Cardiac fibroblast (primary cell): ENCODE data around the gene CNOT4.
"Not testable (repeated sequence)": the region's sequence is repeated elsewhere in the genome, so short reads cannot be mapped to it uniquely, and the experiment has no call there.

Experiments used
- DNase-seq, 2 donors: peaks; one replicate each; pipeline versions ENCODE4 v3.0.0 to v3.0.0-alpha.2; 2010; ENCODE audit warnings: low read depth in 2 of 2
- H3K4me3 ChIP-seq, 2 donors: replicated peaks in 1 of 2; 1 replicate in 1 of 2; 2 replicates in 1 of 2; pipeline ENCODE4 v1.5.1; 2011; ENCODE audit warnings: low read depth in 2 of 2, low read length in 2 of 2, mild to moderate bottlenecking in 2 of 2, moderate library complexity in 1 of 2
- CTCF ChIP-seq: IDR thresholded peaks from one replicate; pipeline ENCODE4 v1.5.1; 2011; ENCODE audit warnings: low read depth, mild to moderate bottlenecking, low read length, inconsistent platforms

Gene CNOT4

GRCh38 chr7:135448753-135449152, 61.1 kb downstream of the CNOT4 start:
- no peak for TF ChIP-seq CTCF

DNA sequence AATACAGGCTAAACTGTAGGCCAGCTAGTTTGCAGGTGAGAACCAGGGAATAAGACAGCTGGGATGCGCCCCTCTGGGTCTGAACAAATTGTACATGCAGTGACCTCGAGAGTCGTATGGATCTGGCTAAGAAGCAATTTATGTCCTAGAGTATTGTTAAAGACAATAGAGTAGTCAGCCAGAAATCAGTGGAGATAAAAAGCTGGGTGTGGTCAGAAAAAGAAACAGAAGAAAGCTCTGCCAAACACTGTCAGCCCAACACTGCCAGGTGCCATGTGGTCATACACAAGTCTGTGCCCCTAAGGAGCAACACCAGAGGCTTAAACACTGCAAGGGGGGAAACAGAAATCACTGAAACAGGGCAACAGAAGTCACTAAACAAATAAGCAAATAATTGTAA, 62.2 kb downstream of the CNOT4 start:
- DNase-seq = peak in 1 of 2 donors; percentile 5
- no peak for TF ChIP-seq CTCF

More at GRCh38 chr7:135448753-135449152, 61.1 kb downstream of the CNOT4 start:
- H3K4me3 ChIP-seq = no peak overlapping the region
- peak in 1 of 2 donors; percentile 14 for DNase-seq

DNA sequence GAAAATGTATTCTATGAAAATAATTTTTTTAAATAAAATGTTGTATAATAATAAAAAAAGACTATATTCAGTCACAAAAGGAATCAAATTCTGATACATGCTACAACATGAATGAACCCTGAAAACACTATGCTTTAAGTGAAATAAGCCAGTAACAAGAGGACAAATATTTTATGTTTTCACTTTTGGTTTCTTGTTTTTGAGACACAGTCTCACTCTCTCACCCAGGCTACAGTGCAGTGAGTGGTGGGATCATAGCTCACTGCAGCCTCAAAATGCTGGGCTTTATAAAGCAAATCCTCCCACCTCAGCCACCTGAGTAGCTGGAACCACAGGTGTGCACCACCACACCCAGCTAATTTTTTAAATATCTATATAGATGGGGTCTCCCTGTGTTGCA, 64.2 kb downstream of the CNOT4 start:
- no peak for DNase-seq
- TF ChIP-seq CTCF = no peak

More for the DNA sequence above, 62.2 kb downstream of the CNOT4 start:
- no peak overlapping the region for H3K4me3 ChIP-seq

DNA sequence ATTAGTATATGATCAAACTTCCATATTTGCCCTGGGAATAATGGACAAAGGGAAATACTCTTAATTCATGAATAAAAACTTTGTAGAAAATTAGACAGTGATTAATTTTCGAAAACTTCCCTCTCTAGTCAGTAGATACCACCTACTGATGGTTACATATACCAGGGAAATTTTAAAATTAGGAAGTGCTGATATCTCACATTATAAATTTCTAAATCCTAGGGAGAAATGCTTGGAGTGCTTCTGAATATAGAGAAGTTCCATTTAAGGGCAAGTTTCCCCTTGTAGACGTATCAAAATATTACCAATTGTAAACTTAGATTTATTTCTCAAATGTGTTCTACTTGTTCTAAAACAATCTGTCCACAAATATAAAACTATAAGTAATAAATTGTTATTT, 64.6 kb downstream of the CNOT4 start:
- not testable (repeated sequence) for H3K4me3 ChIP-seq, DNase-seq

More for the DNA sequence above, 64.2 kb downstream of the CNOT4 start:
- no peak overlapping the region for H3K4me3 ChIP-seq

- DNase-seq = peak in 1 of 2 donors; percentile 58
- no peak for TF ChIP-seq CTCF
Observed at GRCh38 chr7:135441791-135442190, 68.1 kb downstream of the CNOT4 start.

GRCh38 chr7:135434047-135434446, 75.9 kb downstream of the CNOT4 start:
- H3K4me3 ChIP-seq = no peak overlapping the region
- TF ChIP-seq CTCF = no peak
- DNase-seq = no peak

More at GRCh38 chr7:135441791-135442190, 68.1 kb downstream of the CNOT4 start:
- H3K4me3 ChIP-seq = no peak overlapping the region

GRCh38 chr7:135430626-135431025, 79.3 kb downstream of the CNOT4 start:
- no peak for DNase-seq
- no peak overlapping the region for H3K4me3 ChIP-seq

More at GRCh38 chr7:135430626-135431025, 79.3 kb downstream of the CNOT4 start:
- TF ChIP-seq CTCF = no peak
